Measurements from ENCODE around the gene CPM.
"Not testable (repeated sequence)": the region's sequence is repeated elsewhere in the genome, so short reads cannot be mapped to it uniquely, and the experiment has no call there.

GRCh38 chr12:68841175-68841574 is 91.8 kb downstream of the CPM start:
- TF ChIP-seq CTCF (IDR thresholded peaks at IDR 0.05; ENCODE audit: insufficient read depth, low read length, poor library complexity, severe bottlenecking); EZH2phosphoT487 (conservative IDR thresholded peaks at IDR 0.05; ENCODE audit: low read length): not testable (repeated sequence)

Measured in SU-DHL-6 (cell line).